Measurements from ENCODE around the gene KRT86. TPM values are rescaled to one million over a fixed set of nuclear protein-coding genes. Genes with fewer than 3 reads are reported as not detected.

Gene KRT86
- total RNA-seq, 3 donors from 2014 or later (not counting 1 experiment from before 2014, with no cell fraction given) = 2.0 to 3.6 (median 2.7) TPM

- H3K27ac Mint-ChIP-seq = no peak overlapping the region
- no peaks in the 10 kb centered on the region for H3K36me3 Mint-ChIP-seq
- Histone ChIP-seq H3K36me3 (ENCODE audit: control insufficient read depth, insufficient read depth, low read length) (no peaks in the 10 kb centered on the region), H3K9me3 (ENCODE audit: control insufficient read depth, insufficient read depth, low read length) (no peaks in the 10 kb centered on the region), H3K27me3 (ENCODE audit: control insufficient read depth, insufficient read depth, low read length) (no peaks in the 10 kb centered on the region), H3K4me1 (ENCODE audit: control insufficient read depth, insufficient read depth, low read length) (peaks cover 17% of the 10 kb centered on the region), H3K4me3 (ENCODE audit: low read length) (no peak overlapping the region), H3K27ac (ENCODE audit: low read length) (no peak overlapping the region)
- H3K9me3 Mint-ChIP-seq = no peaks in the 10 kb centered on the region
- H3K27me3 Mint-ChIP-seq (ENCODE audit: low read depth in 2 of 2) = peaks cover 0 to 7% of the 10 kb centered on the region in 2 donors
- intact Hi-C loops (cut with micrococcal nuclease) = no loop called here
- WGBS (ENCODE audit: insufficient coverage) = 87% methylated on average over 10 of the region's 11 CpGs
- no peak overlapping the region for H3K4me3 Mint-ChIP-seq
- no peak for TF ChIP-seq CTCF (IDR thresholded peaks at IDR 0.05)
- peaks cover 12 to 13% of the 10 kb centered on the region in 2 donors for H3K4me1 Mint-ChIP-seq
- DNase-seq (no peak), ATAC-seq (no peak)
These were observed 33.1 kb upstream of the KRT86 start for GRCh38 chr12:52241205-52241842.

- TF ChIP-seq CTCF (IDR thresholded peaks at IDR 0.05) = no peak
- peaks cover 12 to 13% of the 10 kb centered on the region in 2 donors for H3K4me1 Mint-ChIP-seq
- H3K27me3 Mint-ChIP-seq (ENCODE audit: low read depth in 2 of 2) = peaks cover 6 to 10% of the 10 kb centered on the region in 2 donors
- H3K4me1 ChIP-seq (ENCODE audit: control insufficient read depth, insufficient read depth, low read length) = peaks cover 17% of the 10 kb centered on the region
- H3K27ac Mint-ChIP-seq = no peak overlapping the region
- DNase-seq (no peak), ATAC-seq (no peak)
- H3K36me3 ChIP-seq (ENCODE audit: control insufficient read depth, insufficient read depth, low read length) = no peaks in the 10 kb centered on the region
- H3K4me3 Mint-ChIP-seq = no peak overlapping the region
- H3K27ac ChIP-seq (ENCODE audit: low read length) = no peak overlapping the region
- H3K36me3 Mint-ChIP-seq = no peaks in the 10 kb centered on the region
- H3K9me3 ChIP-seq (ENCODE audit: control insufficient read depth, insufficient read depth, low read length) = no peaks in the 10 kb centered on the region
- intact Hi-C loops (cut with micrococcal nuclease) = no loop called here
- no peaks in the 10 kb centered on the region for H3K9me3 Mint-ChIP-seq
- no peak overlapping the region for H3K4me3 ChIP-seq (ENCODE audit: low read length)
- 92% methylated on average over 9 of the region's 11 CpGs for WGBS (ENCODE audit: insufficient coverage)
- H3K27me3 ChIP-seq (ENCODE audit: control insufficient read depth, insufficient read depth, low read length) = no peaks in the 10 kb centered on the region
These were observed 31.8 kb upstream of the KRT86 start for GRCh38 chr12:52242442-52243258.

DNA sequence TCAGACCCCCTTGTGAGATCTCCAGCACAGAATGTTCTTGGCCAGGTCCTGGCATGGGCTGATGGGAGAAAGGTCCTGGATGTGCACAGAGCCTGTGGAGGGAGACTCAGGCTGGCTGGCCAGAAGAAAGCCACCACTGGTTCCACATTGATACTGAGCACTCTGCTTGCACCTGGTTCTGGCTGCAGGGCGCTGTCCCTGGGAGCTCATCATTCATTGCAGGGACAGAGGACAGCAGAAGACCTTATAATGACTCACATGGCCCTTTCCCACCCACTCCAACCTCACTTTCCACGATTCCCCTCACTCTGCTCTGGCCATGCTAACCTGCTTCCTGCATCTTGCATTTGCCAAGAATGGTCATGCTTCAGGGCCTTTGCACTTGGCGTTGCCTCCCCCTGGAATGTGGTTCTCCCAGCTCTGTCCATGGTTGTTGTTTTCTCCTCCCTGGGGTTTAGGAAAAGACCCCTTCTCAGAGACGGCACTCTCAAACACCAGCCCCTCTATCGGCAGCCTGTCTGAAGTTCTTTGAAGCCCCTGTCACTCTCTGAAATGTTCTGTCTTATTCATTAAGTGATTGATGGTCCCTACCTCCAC is 31.1 kb upstream of the KRT86 start:
- Mint-ChIP-seq H3K9me3 (no peaks in the 10 kb centered on the region), H3K27ac (peak overlapping the region; percentile 78 to 96), H3K36me3 (no peaks in the 10 kb centered on the region), H3K4me1 (peaks cover 12 to 13% of the 10 kb centered on the region in 2 donors), H3K4me3 (no peak overlapping the region), H3K27me3 (ENCODE audit: low read depth in 2 of 2) (peaks cover 9 to 13% of the 10 kb centered on the region in 2 donors)
- Histone ChIP-seq H3K27ac (ENCODE audit: low read length) (no peak overlapping the region), H3K36me3 (ENCODE audit: control insufficient read depth, insufficient read depth, low read length) (no peaks in the 10 kb centered on the region), H3K4me3 (ENCODE audit: low read length) (no peak overlapping the region), H3K9me3 (ENCODE audit: control insufficient read depth, insufficient read depth, low read length) (no peaks in the 10 kb centered on the region), H3K4me1 (ENCODE audit: control insufficient read depth, insufficient read depth, low read length) (peaks cover 17% of the 10 kb centered on the region), H3K27me3 (ENCODE audit: control insufficient read depth, insufficient read depth, low read length) (no peaks in the 10 kb centered on the region)
- intact Hi-C loops (cut with micrococcal nuclease) = no loop called here
- no peak for TF ChIP-seq CTCF (IDR thresholded peaks at IDR 0.05)
- WGBS (ENCODE audit: insufficient coverage) = 78% methylated on average over 5 of the region's 5 CpGs
- DNase-seq = no peak
- ATAC-seq = no peak
